IMR-90 (cell line): ENCODE data around the gene PLXNA4.

Source experiments
- CTCF ChIP-seq: conservative IDR thresholded peaks from 2 replicates; pipeline ENCODE4 v1.5.1; 2012; ENCODE audit warnings: mild to moderate bottlenecking, low read depth, low read length, improper control_type of control experiment
- MAFK ChIP-seq: IDR thresholded peaks from 2 replicates; pipeline ENCODE4 v1.6.1; 2012; ENCODE audit warnings: low read depth, low read length, improper control_type of control experiment
- MXI1 ChIP-seq: IDR thresholded peaks from 2 replicates; pipeline ENCODE4 v1.6.1; 2012; ENCODE audit warnings: low read depth, mild to moderate bottlenecking, low read length, moderate library complexity, borderline replicate concordance
- POLR2A ChIP-seq: IDR thresholded peaks from 2 replicates; pipeline ENCODE4 v1.6.1; 2012; ENCODE audit warnings: mild to moderate bottlenecking, low read depth, low read length
- SMC3 ChIP-seq: fragments of 150-350 bp; IDR thresholded peaks from 2 replicates; pipeline ENCODE4 v1.6.1; 2016; ENCODE audit warnings: low read depth, mild to moderate bottlenecking, antibody characterized with exemption, low read length, moderate library complexity

GRCh38 chr7:132394283-132395198 lies 181.7 kb downstream of the PLXNA4 start:
- TF ChIP-seq SMC3 (no peak), CTCF (no peak), POLR2A (no peak), MXI1 (no peak), MAFK (no peak)
